Skeletal muscle satellite cell (primary cell): ENCODE measurements around the gene RABL2B.

Source experiments
- H3K27me3 ChIP-seq: 2 replicates; pipeline ENCODE4 v1.7.0; 2013; ENCODE audit warnings: low read length; ENCODE audit not compliant: control insufficient read depth, insufficient read depth
- H3K36me3 ChIP-seq: 2 replicates; pipeline ENCODE4 v1.7.0; 2013; ENCODE audit warnings: mild to moderate bottlenecking, control low read depth, low read length; ENCODE audit not compliant: insufficient read depth
- H3K4me1 ChIP-seq: 2 replicates; pipeline ENCODE4 v1.7.0; 2013; ENCODE audit warnings: low read length; ENCODE audit not compliant: control insufficient read depth, insufficient read depth
- H3K4me2 ChIP-seq: 2 replicates; pipeline ENCODE4 v1.7.0; 2013; ENCODE audit warnings: mild to moderate bottlenecking, low read length
- H3K4me3 ChIP-seq: 2 replicates; pipeline ENCODE4 v1.7.0; 2013; ENCODE audit warnings: low read length
- H3K9ac ChIP-seq: 2 replicates; pipeline ENCODE4 v1.7.0; 2013; ENCODE audit warnings: mild to moderate bottlenecking, low read depth, low read length, moderate library complexity
- H3K9me3 ChIP-seq: replicated peaks from 2 replicates; pipeline ENCODE4 v1.7.0; 2013; ENCODE audit warnings: mild to moderate bottlenecking, control low read depth, low read length

The RABL2B gene

GRCh38 chr22:50718352-50718709, 65.1 kb downstream of the RABL2B start:
- H3K27me3 ChIP-seq = peaks cover 35% of the 10 kb centered on the region
- no peak overlapping the region for H3K4me3 ChIP-seq

GRCh38 chr22:50717709-50718351, 65.6 kb downstream of the RABL2B start:
- Histone ChIP-seq H3K4me3 (no peak overlapping the region), H3K36me3 (no peaks in the 10 kb centered on the region), H3K4me2 (no peak overlapping the region), H3K9ac (no peak overlapping the region), H3K4me1 (no peaks in the 10 kb centered on the region), H3K27me3 (peaks cover 35% of the 10 kb centered on the region), H3K9me3 (no peaks in the 10 kb centered on the region)

More at GRCh38 chr22:50718352-50718709, 65.1 kb downstream of the RABL2B start:
- no peaks in the 10 kb centered on the region for H3K36me3 ChIP-seq
- no peaks in the 10 kb centered on the region for H3K4me1 ChIP-seq
- no peak overlapping the region for H3K4me2 ChIP-seq
- H3K9ac ChIP-seq = no peak overlapping the region
- H3K9me3 ChIP-seq = no peaks in the 10 kb centered on the region
